NCI-H146 (cell line): ENCODE measurements around the gene OPCML.

ENCODE experiments used
- DNase-seq: peaks from one replicate; lab custom pipeline; 2025; lab: John Stamatoyannopoulos, UW

The OPCML gene

GRCh38 chr11:132981131-132981956 lies 551.0 kb downstream of the OPCML start:
- no peak for DNase-seq

GRCh38 chr11:132980670-132981069 lies 551.6 kb downstream of the OPCML start:
- DNase-seq = no peak

- DNase-seq = no peak
Measured at GRCh38 chr11:132977746-132978145, 554.6 kb downstream of the OPCML start.

- DNase-seq = no peak
Measured at GRCh38 chr11:132977241-132977640, 555.1 kb downstream of the OPCML start.

- no peak for DNase-seq
Measured at GRCh38 chr11:132976115-132976514, 556.2 kb downstream of the OPCML start.

- DNase-seq = no peak
Measured at GRCh38 chr11:132973686-132974085, 558.6 kb downstream of the OPCML start.

GRCh38 chr11:132972565-132972964 lies 559.7 kb downstream of the OPCML start:
- no peak for DNase-seq

GRCh38 chr11:132971351-132971750 lies 561.0 kb downstream of the OPCML start:
- no peak for DNase-seq

GRCh38 chr11:132969892-132970291 lies 562.4 kb downstream of the OPCML start:
- DNase-seq = no peak

- DNase-seq = no peak
Measured at GRCh38 chr11:132962041-132962440, 570.3 kb downstream of the OPCML start.

- DNase-seq = no peak
Measured at GRCh38 chr11:132961453-132961852, 570.8 kb downstream of the OPCML start.

- no peak for DNase-seq
Measured at GRCh38 chr11:132960273-132961078, 571.8 kb downstream of the OPCML start.

GRCh38 chr11:132959693-132960092 lies 572.6 kb downstream of the OPCML start:
- DNase-seq = no peak

- no peak for DNase-seq
Measured at GRCh38 chr11:132957881-132958280, 574.4 kb downstream of the OPCML start.

GRCh38 chr11:132948252-132948651 lies 584.0 kb downstream of the OPCML start:
- DNase-seq = no peak

- DNase-seq = no peak
Measured at GRCh38 chr11:132944569-132944944, 587.7 kb downstream of the OPCML start.

- DNase-seq = no peak
Measured at GRCh38 chr11:132943706-132944568, 588.4 kb downstream of the OPCML start.

- DNase-seq = no peak
Measured at GRCh38 chr11:132943357-132943705, 589.0 kb downstream of the OPCML start.

GRCh38 chr11:132942611-132943356 lies 589.5 kb downstream of the OPCML start:
- DNase-seq = no peak

GRCh38 chr11:132941761-132942160 lies 590.5 kb downstream of the OPCML start:
- no peak for DNase-seq

- no peak for DNase-seq
Measured at GRCh38 chr11:132941024-132941646, 591.2 kb downstream of the OPCML start.
